K562 (cell line): ENCODE measurements around the gene GCSH. TPM values are rescaled to one million over a fixed set of nuclear protein-coding genes. Genes with fewer than 3 reads are reported as not detected.
A peak's percentile ranks its signal among the peaks of the same experiment; 100 is the strongest.

Experiments
- ASH1L ChIP-seq: fragments of 450-650 bp; IDR thresholded peaks from 2 replicates; pipeline ENCODE4 v1.6.1; 2018; ENCODE audit warnings: borderline replicate concordance, mild to moderate bottlenecking, low read depth; ENCODE audit not compliant: partially characterized antibody
- C11orf30 ChIP-seq: fragments of 450-650 bp; IDR thresholded peaks from 2 replicates; pipeline ENCODE4 v1.6.1; 2016; ENCODE audit warnings: low read depth, mild to moderate bottlenecking
- CREB1 ChIP-seq, 2 experiments: sonication (generic) in 1 of 2; formaldehyde crosslinking in 1 of 2; IDR thresholded peaks; 2 replicates each; pipeline versions ENCODE4 v1.6.1 to v1.8.0; 2012 to 2022; ENCODE audit warnings: inconsistent platforms in 1 of 2, mild to moderate bottlenecking in 1 of 2, missing genetic modification reagents in 1 of 2, moderate library complexity in 1 of 2
- HMG20B ChIP-seq: fragments of 250-450 bp; sonication (Bioruptor Pico); IDR thresholded peaks from 2 replicates; pipeline ENCODE4 v1.5.0; 2021; ENCODE audit warnings: mild to moderate bottlenecking
- HMGN3 ChIP-seq: IDR thresholded peaks from 2 replicates; pipeline ENCODE4 v1.6.1; 2011; ENCODE audit warnings: borderline replicate concordance, low read depth, mild to moderate bottlenecking, mixed read lengths, low read length; ENCODE audit not compliant: insufficient read length; ENCODE audit errors: extremely low read depth
- HNRNPK ChIP-seq: fragments of 200-400 bp; formaldehyde crosslinking; IDR thresholded peaks from one replicate; pipeline ENCODE4 v1.6.1; 2018; ENCODE audit warnings: mild to moderate bottlenecking, low read depth, low read length; ENCODE audit not compliant: poor library complexity, severe bottlenecking
- LEF1 ChIP-seq: fragments of 450-650 bp; IDR thresholded peaks from 2 replicates; pipeline ENCODE4 v1.6.1; 2016; ENCODE audit warnings: mild to moderate bottlenecking
- MCM2 ChIP-seq: fragments of 450-650 bp; IDR thresholded peaks from 2 replicates; pipeline ENCODE4 v1.6.1; 2017; ENCODE audit warnings: low read depth, mild to moderate bottlenecking
- NFE2 ChIP-seq: IDR thresholded peaks from 2 replicates; pipeline ENCODE4 v1.6.1; 2014; ENCODE audit warnings: antibody characterized with exemption, low read depth
- NFE2L1 ChIP-seq: fragments of 450-650 bp; IDR thresholded peaks from 2 replicates; pipeline ENCODE4 v1.6.1; 2016; ENCODE audit warnings: missing genetic modification characterization, low read depth, mild to moderate bottlenecking, missing compliant biosample characterization, moderate library complexity, borderline replicate concordance
- PHF20 ChIP-seq: fragments of 450-650 bp; IDR thresholded peaks from 2 replicates; pipeline ENCODE4 v1.6.1; 2018; ENCODE audit not compliant: partially characterized antibody
- U2AF2 ChIP-seq: fragments of 200-400 bp; formaldehyde crosslinking; optimal IDR thresholded peaks from 2 replicates; pipeline ENCODE3; 2017; ENCODE audit warnings: low read depth, mild to moderate bottlenecking, low read length
- ZNF384 ChIP-seq: IDR thresholded peaks from 2 replicates; pipeline ENCODE4 v1.6.1; 2012; ENCODE audit warnings: low read depth, low read length, improper control_type of control experiment
- polyA plus RNA-seq, 8 experiments: library from polyadenylated mRNA; depleted of rRNA in 4 of 8; stranded (reverse) in 5 of 8; unstranded in 3 of 8; fragments of >200 nt; fragmentation: Nextera tagmentation in 2 of 8; fragmentation: Illumina TruSeq in 1 of 8; extraction: Ambion mirVana in 2 of 8; extraction: Trizol in 1 of 8; gene quantifications; 2 replicates each; pipeline versions ENCODE4 v1.2.1 to v1.2.3, GENCODE V29; 2011 to 2014; ENCODE audit warnings: inconsistent platforms in 1 of 8, missing spikeins in 1 of 8
- total RNA-seq, 7 experiments: library from RNA; depleted of rRNA in 6 of 7; stranded (reverse); fragments of >200 nt in 6 of 7; fragmentation: Illumina TruSeq in 2 of 7; extraction: Trizol in 2 of 7; gene quantifications; 2 replicates each; pipeline versions ENCODE4 v1.2.1 to v1.2.3, GENCODE V29; 2011 to 2021; ENCODE audit warnings: low replicate concordance in 1 of 7
- TF ChIP-seq, protein P1 (sequence below): sonication (generic); formaldehyde crosslinking; IDR thresholded peaks from 2 replicates; pipeline ENCODE4 v1.8.1; 2022; ENCODE audit warnings: missing genetic modification reagents
- TF ChIP-seq, protein P2 (sequence below), 2 experiments: fragments of 200-800 bp in 1 of 2; sonication (Bioruptor generic) in 1 of 2; sonication (generic) in 1 of 2; formaldehyde crosslinking in 1 of 2; IDR thresholded peaks in 1 of 2; conservative IDR thresholded peaks in 1 of 2; 2 replicates each; pipeline versions ENCODE4 v1.5.0 to v1.6.1; 2016 to 2020; ENCODE audit warnings: missing compliant biosample characterization in 1 of 2, missing genetic modification characterization in 1 of 2, missing genetic modification reagents in 1 of 2
- TF ChIP-seq, protein P3 (sequence below): fragments of 450-650 bp; IDR thresholded peaks from 2 replicates; pipeline ENCODE4 v1.6.1; 2016; ENCODE audit warnings: low read depth, mild to moderate bottlenecking, moderate library complexity
- TF ChIP-seq, protein P4 (sequence below), 2 experiments: IDR thresholded peaks; 2 replicates each; pipeline ENCODE4 v1.6.1; 2012; ENCODE audit warnings: improper control_type of control experiment in 2 of 2, low read depth in 2 of 2, low read length in 2 of 2, borderline replicate concordance in 1 of 2
- TF ChIP-seq, protein P5 (sequence below): fragments of 250-450 bp; sonication (Bioruptor Pico); IDR thresholded peaks from 2 replicates; pipeline ENCODE4 v1.4.0; 2020; ENCODE audit warnings: mild to moderate bottlenecking, moderate library complexity, borderline replicate concordance

GCSH gene
- total and polyA plus RNA-seq, 9 of the 15 experiments (the other 6 are each of a cell fraction or from before 2014, with no cell fraction given): 35.0 to 121 (median 89.0) TPM

DNA sequence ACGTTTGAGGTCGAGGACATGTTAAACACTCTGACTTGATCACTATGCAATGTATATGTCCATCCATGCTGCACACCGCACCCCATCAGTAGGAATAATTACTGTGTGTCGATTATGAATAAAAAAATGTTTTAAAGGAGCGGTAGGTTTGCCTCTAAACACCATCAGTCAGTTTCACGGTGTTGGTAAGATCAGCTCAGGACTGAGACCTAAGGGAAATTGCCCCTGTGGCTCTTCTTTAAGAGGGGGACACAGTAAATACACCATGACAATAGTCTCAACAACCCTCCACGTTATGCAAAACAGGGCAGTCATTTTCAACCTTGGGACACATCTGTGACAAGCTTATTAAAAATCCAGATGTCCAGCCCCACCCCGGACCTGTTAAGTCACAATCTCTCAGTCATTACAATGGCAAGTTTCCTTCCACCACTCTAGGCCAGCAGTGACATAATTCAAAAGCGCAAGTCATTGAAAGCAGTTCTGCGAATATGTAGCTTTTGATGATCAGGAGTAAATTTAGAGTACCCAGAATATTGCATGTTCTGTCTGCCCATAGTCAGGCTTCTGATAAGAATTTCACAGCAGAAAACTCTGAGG, 59.3 kb downstream of the GCSH start (continued):
- TF ChIP-seq, protein P1, sequence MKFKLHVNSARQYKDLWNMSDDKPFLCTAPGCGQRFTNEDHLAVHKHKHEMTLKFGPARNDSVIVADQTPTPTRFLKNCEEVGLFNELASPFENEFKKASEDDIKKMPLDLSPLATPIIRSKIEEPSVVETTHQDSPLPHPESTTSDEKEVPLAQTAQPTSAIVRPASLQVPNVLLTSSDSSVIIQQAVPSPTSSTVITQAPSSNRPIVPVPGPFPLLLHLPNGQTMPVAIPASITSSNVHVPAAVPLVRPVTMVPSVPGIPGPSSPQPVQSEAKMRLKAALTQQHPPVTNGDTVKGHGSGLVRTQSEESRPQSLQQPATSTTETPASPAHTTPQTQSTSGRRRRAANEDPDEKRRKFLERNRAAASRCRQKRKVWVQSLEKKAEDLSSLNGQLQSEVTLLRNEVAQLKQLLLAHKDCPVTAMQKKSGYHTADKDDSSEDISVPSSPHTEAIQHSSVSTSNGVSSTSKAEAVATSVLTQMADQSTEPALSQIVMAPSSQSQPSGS (CRISPR knock-in tag): no peak
- TF ChIP-seq, protein P2, sequence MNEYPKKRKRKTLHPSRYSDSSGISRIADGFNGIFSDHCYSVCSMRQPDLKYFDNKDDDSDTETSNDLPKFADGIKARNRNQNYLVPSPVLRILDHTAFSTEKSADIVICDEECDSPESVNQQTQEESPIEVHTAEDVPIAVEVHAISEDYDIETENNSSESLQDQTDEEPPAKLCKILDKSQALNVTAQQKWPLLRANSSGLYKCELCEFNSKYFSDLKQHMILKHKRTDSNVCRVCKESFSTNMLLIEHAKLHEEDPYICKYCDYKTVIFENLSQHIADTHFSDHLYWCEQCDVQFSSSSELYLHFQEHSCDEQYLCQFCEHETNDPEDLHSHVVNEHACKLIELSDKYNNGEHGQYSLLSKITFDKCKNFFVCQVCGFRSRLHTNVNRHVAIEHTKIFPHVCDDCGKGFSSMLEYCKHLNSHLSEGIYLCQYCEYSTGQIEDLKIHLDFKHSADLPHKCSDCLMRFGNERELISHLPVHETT (CRISPR knock-in tag; conservative IDR thresholded peaks at IDR 0.05 in 1 of 2, IDR thresholded peaks at IDR 0.05 in 1 of 2): no peak
- TF ChIP-seq PHF20 (no peak), HMGN3 (no peak), C11orf30 (peak; percentile 78), U2AF2 (no peak), LEF1 (no peak), MCM2 (no peak), NFE2L1 (peak; percentile 40; the same call in 1 of the 2 replicates), ASH1L (no peak), HMG20B (CRISPR knock-in tag) (no peak), NFE2 (peak; percentile 78; the same call in 1 of the 2 replicates), ZNF384 (no peak), HNRNPK (no peak), CREB1 (IDR thresholded peaks at IDR 0.05) (0 out of 2 replicates have a peak, but pooled peaks have one; percentile 39), CREB1 (CRISPR knock-in tag; IDR thresholded peaks at IDR 0.05) (no peak; the same call in 1 of the 2 replicates)
- TF ChIP-seq, protein P3, sequence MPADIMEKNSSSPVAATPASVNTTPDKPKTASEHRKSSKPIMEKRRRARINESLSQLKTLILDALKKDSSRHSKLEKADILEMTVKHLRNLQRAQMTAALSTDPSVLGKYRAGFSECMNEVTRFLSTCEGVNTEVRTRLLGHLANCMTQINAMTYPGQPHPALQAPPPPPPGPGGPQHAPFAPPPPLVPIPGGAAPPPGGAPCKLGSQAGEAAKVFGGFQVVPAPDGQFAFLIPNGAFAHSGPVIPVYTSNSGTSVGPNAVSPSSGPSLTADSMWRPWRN: no peak
- TF ChIP-seq, protein P4, sequence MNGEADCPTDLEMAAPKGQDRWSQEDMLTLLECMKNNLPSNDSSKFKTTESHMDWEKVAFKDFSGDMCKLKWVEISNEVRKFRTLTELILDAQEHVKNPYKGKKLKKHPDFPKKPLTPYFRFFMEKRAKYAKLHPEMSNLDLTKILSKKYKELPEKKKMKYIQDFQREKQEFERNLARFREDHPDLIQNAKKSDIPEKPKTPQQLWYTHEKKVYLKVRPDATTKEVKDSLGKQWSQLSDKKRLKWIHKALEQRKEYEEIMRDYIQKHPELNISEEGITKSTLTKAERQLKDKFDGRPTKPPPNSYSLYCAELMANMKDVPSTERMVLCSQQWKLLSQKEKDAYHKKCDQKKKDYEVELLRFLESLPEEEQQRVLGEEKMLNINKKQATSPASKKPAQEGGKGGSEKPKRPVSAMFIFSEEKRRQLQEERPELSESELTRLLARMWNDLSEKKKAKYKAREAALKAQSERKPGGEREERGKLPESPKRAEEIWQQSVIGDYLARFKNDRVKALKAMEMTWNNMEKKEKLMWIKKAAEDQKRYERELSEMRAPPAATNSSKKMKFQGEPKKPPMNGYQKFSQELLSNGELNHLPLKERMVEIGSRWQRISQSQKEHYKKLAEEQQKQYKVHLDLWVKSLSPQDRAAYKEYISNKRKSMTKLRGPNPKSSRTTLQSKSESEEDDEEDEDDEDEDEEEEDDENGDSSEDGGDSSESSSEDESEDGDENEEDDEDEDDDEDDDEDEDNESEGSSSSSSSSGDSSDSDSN (IDR thresholded peaks at IDR 0.05; ENCODE audit: borderline replicate concordance in 1 of 2, low read depth in 2 of 2, low read length in 2 of 2): no peak
- TF ChIP-seq, protein P5, sequence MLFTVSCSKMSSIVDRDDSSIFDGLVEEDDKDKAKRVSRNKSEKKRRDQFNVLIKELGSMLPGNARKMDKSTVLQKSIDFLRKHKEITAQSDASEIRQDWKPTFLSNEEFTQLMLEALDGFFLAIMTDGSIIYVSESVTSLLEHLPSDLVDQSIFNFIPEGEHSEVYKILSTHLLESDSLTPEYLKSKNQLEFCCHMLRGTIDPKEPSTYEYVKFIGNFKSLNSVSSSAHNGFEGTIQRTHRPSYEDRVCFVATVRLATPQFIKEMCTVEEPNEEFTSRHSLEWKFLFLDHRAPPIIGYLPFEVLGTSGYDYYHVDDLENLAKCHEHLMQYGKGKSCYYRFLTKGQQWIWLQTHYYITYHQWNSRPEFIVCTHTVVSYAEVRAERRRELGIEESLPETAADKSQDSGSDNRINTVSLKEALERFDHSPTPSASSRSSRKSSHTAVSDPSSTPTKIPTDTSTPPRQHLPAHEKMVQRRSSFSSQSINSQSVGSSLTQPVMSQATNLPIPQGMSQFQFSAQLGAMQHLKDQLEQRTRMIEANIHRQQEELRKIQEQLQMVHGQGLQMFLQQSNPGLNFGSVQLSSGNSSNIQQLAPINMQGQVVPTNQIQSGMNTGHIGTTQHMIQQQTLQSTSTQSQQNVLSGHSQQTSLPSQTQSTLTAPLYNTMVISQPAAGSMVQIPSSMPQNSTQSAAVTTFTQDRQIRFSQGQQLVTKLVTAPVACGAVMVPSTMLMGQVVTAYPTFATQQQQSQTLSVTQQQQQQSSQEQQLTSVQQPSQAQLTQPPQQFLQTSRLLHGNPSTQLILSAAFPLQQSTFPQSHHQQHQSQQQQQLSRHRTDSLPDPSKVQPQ (CRISPR knock-in tag): no peak
